ENCODE data around the gene SLC16A2.

DNA sequence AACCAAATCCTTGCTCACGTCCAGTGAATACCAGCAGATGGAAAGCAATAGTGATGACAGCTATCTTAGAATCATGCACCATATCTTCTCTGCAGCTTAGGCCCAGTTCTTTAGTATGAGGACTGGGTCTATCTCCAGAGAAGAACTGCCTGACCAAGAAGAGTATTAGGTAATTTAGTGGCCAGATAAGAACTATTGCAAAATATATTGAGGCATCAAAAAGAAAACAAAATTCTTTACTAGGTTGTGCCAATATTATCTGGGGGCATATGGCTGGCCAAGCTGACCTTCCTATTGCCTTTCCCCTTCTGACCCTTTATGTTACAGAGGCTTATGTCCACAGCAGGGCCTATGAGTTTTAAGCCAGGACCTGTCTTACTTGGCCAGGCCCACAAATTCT is 101.9 kb downstream of the SLC16A2 start:
- TF ChIP-seq CTCF (IDR thresholded peaks at IDR 0.05 in 4 of 5, conservative IDR thresholded peaks at IDR 0.05 in 1 of 5) (no peak), POLR2A (IDR thresholded peaks at IDR 0.05) (no peak)

All from gastrocnemius medialis (tissue), 4 donors.